ENCODE measurements around the gene GMIP. TPM values are rescaled to one million over a fixed set of nuclear protein-coding genes. Genes with fewer than 3 reads are reported as not detected.
A peak's percentile ranks its signal among the peaks of the same experiment; 100 is the strongest.

Gene GMIP
- polyA plus RNA-seq, 1 of the 3 experiments (the other 2 are of a cell fraction) = 6.3 TPM

DNA sequence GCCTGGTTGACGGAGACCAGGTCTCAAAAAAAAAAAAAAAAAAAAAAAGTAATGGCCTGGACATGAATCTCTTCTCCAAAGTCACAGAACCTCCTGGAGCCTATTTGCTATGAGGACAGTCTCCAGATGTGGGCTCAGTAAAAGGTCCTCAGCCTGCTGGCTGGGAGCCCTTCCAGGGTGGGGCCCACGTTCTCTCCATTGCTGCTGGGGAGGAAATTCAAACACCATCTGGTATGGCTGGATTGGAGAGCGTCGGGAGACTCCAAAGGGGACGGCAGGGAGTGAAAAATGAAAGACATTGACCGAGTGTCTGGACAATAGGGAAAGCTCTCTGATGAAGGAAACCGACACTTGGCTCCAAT is 23.6 kb downstream of the GMIP start:
- Histone ChIP-seq H3K4me3 (ENCODE audit: low read depth in 2 of 2, low read length in 1 of 2) (no peak overlapping the region), H3K4me2 (no peak overlapping the region), H3K36me3 (replicated peaks in 1 of 2; ENCODE audit: control insufficient read depth in 1 of 2, insufficient read depth in 2 of 2, low read length in 1 of 2) (no peaks in the 10 kb centered on the region), H3K27me3 (ENCODE audit: insufficient read depth) (no peaks in the 10 kb centered on the region), H3K27ac (ENCODE audit: low read depth in 2 of 2, low read length in 1 of 2) (no peak overlapping the region), H2AFZ (ENCODE audit: low read depth) (no peak overlapping the region), H3K79me2 (ENCODE audit: insufficient read depth) (peaks cover 19% of the 10 kb centered on the region; the same call in 1 of the 2 replicates), H3F3A (replicated peaks; ENCODE audit: insufficient read depth) (no peaks in the 10 kb centered on the region), H3K9ac (no peak overlapping the region), H3K9me2 (no peaks in the 10 kb centered on the region), H3K9me3 (no peaks in the 10 kb centered on the region), H4K20me1 (ENCODE audit: insufficient read depth) (no peaks in the 10 kb centered on the region), H3K4me1 (ENCODE audit: control insufficient read depth in 1 of 2, insufficient read depth in 2 of 2, low read depth in 1 of 2, low read length in 1 of 2) (peaks cover 4% of the 10 kb centered on the region in 2 experiments; a peak in 2 of 4 replicates)
- TF ChIP-seq, protein P1, sequence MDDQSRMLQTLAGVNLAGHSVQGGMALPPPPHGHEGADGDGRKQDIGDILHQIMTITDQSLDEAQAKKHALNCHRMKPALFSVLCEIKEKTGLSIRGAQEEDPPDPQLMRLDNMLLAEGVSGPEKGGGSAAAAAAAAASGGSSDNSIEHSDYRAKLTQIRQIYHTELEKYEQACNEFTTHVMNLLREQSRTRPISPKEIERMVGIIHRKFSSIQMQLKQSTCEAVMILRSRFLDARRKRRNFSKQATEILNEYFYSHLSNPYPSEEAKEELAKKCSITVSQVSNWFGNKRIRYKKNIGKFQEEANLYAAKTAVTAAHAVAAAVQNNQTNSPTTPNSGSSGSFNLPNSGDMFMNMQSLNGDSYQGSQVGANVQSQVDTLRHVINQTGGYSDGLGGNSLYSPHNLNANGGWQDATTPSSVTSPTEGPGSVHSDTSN (IDR thresholded peaks at IDR 0.05) = no peak
- no peak for TF ChIP-seq SIN3A (IDR thresholded peaks at IDR 0.05; ENCODE audit: borderline replicate concordance, low read depth, low read length)
- ChIA-PET POLR2A (no interaction called here), CTCF (interaction anchor here (0.9 to 2.4 kb wide), 3 partner anchors 9 to 88 kb away, joined by 3 to 11 read pairs (median 3); no protein-coding TSS in a partner anchor)
- no peak for DNase-seq
- WGBS (ENCODE audit: low lambda C conversion rate) = 92% methylated on average over 7 of the region's 7 CpGs

DNA sequence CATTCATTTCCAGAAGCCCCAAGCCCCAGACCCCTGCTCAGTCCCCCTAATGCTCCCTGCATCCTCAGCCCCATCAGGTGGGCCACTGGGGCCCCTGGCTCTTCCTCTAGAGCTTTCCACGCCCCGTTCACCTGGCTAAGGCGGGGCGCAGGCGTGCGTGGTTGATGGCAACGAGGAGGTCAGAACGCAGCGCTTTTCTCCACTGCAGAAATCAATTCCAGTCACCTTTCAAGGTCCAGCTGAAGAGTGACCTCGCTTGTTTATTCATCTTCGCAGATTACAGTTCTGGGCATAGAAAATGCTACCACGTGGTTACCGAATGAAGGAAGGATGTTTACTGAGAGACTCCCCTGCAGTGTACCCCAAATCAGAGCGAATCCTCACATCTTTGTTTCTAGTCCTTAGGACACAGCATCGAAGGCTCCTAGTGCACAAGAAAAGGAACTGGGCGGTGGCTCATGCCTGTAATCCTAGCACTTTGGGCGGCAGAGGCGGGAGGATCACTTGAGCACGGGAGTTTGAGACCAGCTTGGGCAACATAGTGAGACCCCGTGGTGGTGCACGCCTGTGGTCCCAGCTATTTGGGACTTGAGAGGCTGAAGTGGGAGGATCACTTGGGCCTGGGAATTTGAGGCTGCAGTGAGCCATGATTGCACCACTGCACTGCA is 24.1 kb downstream of the GMIP start:
- H3K9ac ChIP-seq = 0 out of 2 replicates have a peak overlapping the region, but pooled peaks have one; percentile 43

More for the DNA sequence above, 24.1 kb downstream of the GMIP start:
- Histone ChIP-seq H2AFZ (ENCODE audit: low read depth) (peak overlapping the region; percentile 79), H3K4me2 (peak overlapping the region; percentile 63), H3K36me3 (replicated peaks in 1 of 2; ENCODE audit: control insufficient read depth in 1 of 2, insufficient read depth in 2 of 2, low read length in 1 of 2) (no peaks in the 10 kb centered on the region), H3K79me2 (ENCODE audit: insufficient read depth) (peaks cover 23% of the 10 kb centered on the region; the same call in 1 of the 2 replicates), H3K4me3 (ENCODE audit: low read depth in 2 of 2, low read length in 1 of 2) (peak overlapping the region; percentile 51 to 74), H4K20me1 (ENCODE audit: insufficient read depth) (no peaks in the 10 kb centered on the region), H3K9me3 (no peaks in the 10 kb centered on the region), H3F3A (replicated peaks; ENCODE audit: insufficient read depth) (no peaks in the 10 kb centered on the region), H3K27me3 (ENCODE audit: insufficient read depth) (no peaks in the 10 kb centered on the region), H3K4me1 (ENCODE audit: control insufficient read depth in 1 of 2, insufficient read depth in 2 of 2, low read depth in 1 of 2, low read length in 1 of 2) (peaks cover 4% of the 10 kb centered on the region in 2 experiments; a peak in 2 of 4 replicates), H3K27ac (ENCODE audit: low read depth in 2 of 2, low read length in 1 of 2) (no peak overlapping the region; a peak in 1 of 4 replicates), H3K9me2 (no peaks in the 10 kb centered on the region)
- POLR2A ChIA-PET = no interaction called here
- DNase-seq = no peak
- TF ChIP-seq, protein P2, sequence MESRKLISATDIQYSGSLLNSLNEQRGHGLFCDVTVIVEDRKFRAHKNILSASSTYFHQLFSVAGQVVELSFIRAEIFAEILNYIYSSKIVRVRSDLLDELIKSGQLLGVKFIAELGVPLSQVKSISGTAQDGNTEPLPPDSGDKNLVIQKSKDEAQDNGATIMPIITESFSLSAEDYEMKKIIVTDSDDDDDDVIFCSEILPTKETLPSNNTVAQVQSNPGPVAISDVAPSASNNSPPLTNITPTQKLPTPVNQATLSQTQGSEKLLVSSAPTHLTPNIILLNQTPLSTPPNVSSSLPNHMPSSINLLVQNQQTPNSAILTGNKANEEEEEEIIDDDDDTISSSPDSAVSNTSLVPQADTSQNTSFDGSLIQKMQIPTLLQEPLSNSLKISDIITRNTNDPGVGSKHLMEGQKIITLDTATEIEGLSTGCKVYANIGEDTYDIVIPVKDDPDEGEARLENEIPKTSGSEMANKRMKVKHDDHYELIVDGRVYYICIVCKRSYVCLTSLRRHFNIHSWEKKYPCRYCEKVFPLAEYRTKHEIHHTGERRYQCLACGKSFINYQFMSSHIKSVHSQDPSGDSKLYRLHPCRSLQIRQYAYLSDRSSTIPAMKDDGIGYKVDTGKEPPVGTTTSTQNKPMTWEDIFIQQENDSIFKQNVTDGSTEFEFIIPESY (IDR thresholded peaks at IDR 0.05; ENCODE audit: borderline replicate concordance, low read depth) = no peak
- TF ChIP-seq CHD2 (IDR thresholded peaks at IDR 0.05; ENCODE audit: low read length, partially characterized antibody) (no peak), TCF12 (IDR thresholded peaks at IDR 0.05) (no peak), RXRA (IDR thresholded peaks at IDR 0.05; ENCODE audit: borderline replicate concordance, low read depth) (no peak), ELF1 (IDR thresholded peaks at IDR 0.05) (no peak), TEAD4 (IDR thresholded peaks at IDR 0.05; ENCODE audit: borderline replicate concordance, insufficient read depth) (no peak), FOSL2 (IDR thresholded peaks at IDR 0.05; ENCODE audit: borderline replicate concordance, low read depth) (no peak), EZH2phosphoT487 (IDR thresholded peaks at IDR 0.05; ENCODE audit: borderline replicate concordance, low read depth) (no peak), EP300 (IDR thresholded peaks at IDR 0.05; ENCODE audit: borderline replicate concordance in 1 of 2, low read depth in 1 of 2, low read length in 1 of 2) (no peak), POLR2AphosphoS5 (IDR thresholded peaks at IDR 0.05; ENCODE audit: low read depth, low read length) (no peak), SIN3A (IDR thresholded peaks at IDR 0.05; ENCODE audit: borderline replicate concordance, low read depth, low read length) (no peak)
- TF ChIP-seq, protein P3, sequence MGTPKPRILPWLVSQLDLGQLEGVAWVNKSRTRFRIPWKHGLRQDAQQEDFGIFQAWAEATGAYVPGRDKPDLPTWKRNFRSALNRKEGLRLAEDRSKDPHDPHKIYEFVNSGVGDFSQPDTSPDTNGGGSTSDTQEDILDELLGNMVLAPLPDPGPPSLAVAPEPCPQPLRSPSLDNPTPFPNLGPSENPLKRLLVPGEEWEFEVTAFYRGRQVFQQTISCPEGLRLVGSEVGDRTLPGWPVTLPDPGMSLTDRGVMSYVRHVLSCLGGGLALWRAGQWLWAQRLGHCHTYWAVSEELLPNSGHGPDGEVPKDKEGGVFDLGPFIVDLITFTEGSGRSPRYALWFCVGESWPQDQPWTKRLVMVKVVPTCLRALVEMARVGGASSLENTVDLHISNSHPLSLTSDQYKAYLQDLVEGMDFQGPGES (IDR thresholded peaks at IDR 0.05; ENCODE audit: low read depth, low read length) = no peak
- CTCF ChIA-PET = interaction anchor here (0.7 to 2.4 kb wide), 3 partner anchors 12 to 87 kb away, joined by 3 to 11 read pairs (median 3); no protein-coding TSS in a partner anchor
- WGBS (ENCODE audit: low lambda C conversion rate) = 87% methylated on average over 21 of the region's 21 CpGs

Data from SK-N-SH (cell line).